H9 (cell line): ENCODE results near the gene IL3. TPM values are rescaled to one million over a fixed set of nuclear protein-coding genes. Genes with fewer than 3 reads are reported as not detected.

ENCODE experiments used
- DNase-seq: peaks from one replicate; pipeline ENCODE4 v3.0.0-alpha.2; 2017
- H2AFZ ChIP-seq: one replicate; pipeline ENCODE4 v1.6.1; 2013; ENCODE audit warnings: mild to moderate bottlenecking, low read length, control low read depth, moderate library complexity
- H2AK5ac ChIP-seq: 2 replicates; pipeline ENCODE4 v1.6.1; 2013; ENCODE audit warnings: low read length, control low read depth, mixed read lengths; ENCODE audit not compliant: insufficient read length
- H2BK120ac ChIP-seq: one replicate; pipeline ENCODE4 v1.6.1; 2013; ENCODE audit warnings: low read depth, mild to moderate bottlenecking, low read length, control low read depth, inconsistent platforms; ENCODE audit not compliant: poor library complexity, severe bottlenecking
- H2BK12ac ChIP-seq: 2 replicates; pipeline ENCODE4 v1.6.1; 2013; ENCODE audit warnings: low read length, control low read depth, mixed read lengths, low read depth; ENCODE audit not compliant: insufficient read length
- H2BK15ac ChIP-seq: 2 replicates; pipeline ENCODE4 v1.6.1; 2013; ENCODE audit warnings: low read depth, low read length, control low read depth
- H2BK20ac ChIP-seq: one replicate; pipeline ENCODE4 v1.6.1; 2013; ENCODE audit warnings: low read depth, mild to moderate bottlenecking, low read length, control low read depth, inconsistent platforms; ENCODE audit not compliant: poor library complexity, severe bottlenecking
- H2BK5ac ChIP-seq: 2 replicates; pipeline ENCODE4 v1.6.1; 2013; ENCODE audit warnings: low read length, control low read depth, mixed read lengths; ENCODE audit not compliant: insufficient read length
- H3K14ac ChIP-seq: 2 replicates; pipeline ENCODE4 v1.6.1; 2013; ENCODE audit warnings: low read length, control low read depth; ENCODE audit not compliant: insufficient read depth
- H3K18ac ChIP-seq: 2 replicates; pipeline ENCODE4 v1.6.1; 2013; ENCODE audit warnings: low read depth, mild to moderate bottlenecking, mixed read lengths, low read length, control low read depth; ENCODE audit not compliant: insufficient read length
- H3K23ac ChIP-seq: 2 replicates; pipeline ENCODE4 v1.6.1; 2013; ENCODE audit warnings: low read length, control low read depth, mixed read lengths, low read depth; ENCODE audit not compliant: insufficient read length
- H3K23me2 ChIP-seq: 2 replicates; pipeline ENCODE4 v1.6.1; 2013; ENCODE audit warnings: low read depth, mild to moderate bottlenecking, mixed read lengths, low read length, control low read depth; ENCODE audit not compliant: insufficient read length, poor library complexity, severe bottlenecking
- H3K27ac ChIP-seq: 2 replicates; pipeline ENCODE4 v1.5.1; 2013; ENCODE audit warnings: low read length, control low read depth, mixed read lengths, low read depth; ENCODE audit not compliant: insufficient read length
- H3K27me3 ChIP-seq: 2 replicates; pipeline ENCODE4 v1.6.1; 2013; ENCODE audit warnings: low read length, control low read depth, inconsistent platforms; ENCODE audit not compliant: insufficient read depth
- H3K4ac ChIP-seq: 2 replicates; pipeline ENCODE4 v1.6.1; 2013; ENCODE audit warnings: low read depth, mild to moderate bottlenecking, control low read depth, inconsistent platforms, low read length, moderate library complexity
- H3K4me1 ChIP-seq: 2 replicates; pipeline ENCODE4 v1.6.1; 2013; ENCODE audit warnings: low read length, control low read depth, inconsistent platforms; ENCODE audit not compliant: insufficient read depth
- H3K4me2 ChIP-seq: 2 replicates; pipeline ENCODE4 v1.6.1; 2013; ENCODE audit warnings: low read length, control low read depth, mixed read lengths; ENCODE audit not compliant: insufficient read length, insufficient read depth
- H3K56ac ChIP-seq: 2 replicates; pipeline ENCODE4 v1.6.1; 2013; ENCODE audit warnings: low read depth, mild to moderate bottlenecking, mixed read lengths, low read length, control low read depth; ENCODE audit not compliant: insufficient read length
- H3K79me1 ChIP-seq: 2 replicates; pipeline ENCODE4 v1.6.1; 2013; ENCODE audit warnings: low read depth, mild to moderate bottlenecking, moderate library complexity, low read length, control low read depth, inconsistent platforms; ENCODE audit not compliant: insufficient read depth, poor library complexity, severe bottlenecking
- H3K79me2 ChIP-seq: 2 replicates; pipeline ENCODE4 v1.6.1; 2013; ENCODE audit warnings: low read length, control low read depth, inconsistent platforms; ENCODE audit not compliant: insufficient read depth
- H3K9ac ChIP-seq: 2 replicates; pipeline ENCODE4 v1.6.1; 2013; ENCODE audit warnings: low read length, control low read depth, mixed read lengths; ENCODE audit not compliant: insufficient read length; ENCODE audit errors: extremely low read depth
- H3K9me3 ChIP-seq: one replicate; pipeline ENCODE4 v1.6.1; 2013; ENCODE audit warnings: low read depth, low read length, inconsistent platforms; ENCODE audit not compliant: control insufficient read depth
- H3T11ph ChIP-seq: one replicate; pipeline ENCODE4 v1.6.1; 2013; ENCODE audit warnings: mild to moderate bottlenecking, low read length, control low read depth, inconsistent platforms
- H4K20me1 ChIP-seq: one replicate; pipeline ENCODE4 v1.6.1; 2013; ENCODE audit not compliant: control insufficient read depth, insufficient read length, insufficient read depth
- H4K5ac ChIP-seq: 2 replicates; pipeline ENCODE4 v1.6.1; 2013; ENCODE audit warnings: low read depth, mild to moderate bottlenecking, mixed read lengths, low read length, control low read depth; ENCODE audit not compliant: insufficient read length
- H4K8ac ChIP-seq: replicated peaks from 2 replicates; pipeline ENCODE4 v1.6.1; 2013; ENCODE audit warnings: low read length, control low read depth, mixed read lengths, low read depth; ENCODE audit not compliant: insufficient read length
- H4K91ac ChIP-seq: 2 replicates; pipeline ENCODE4 v1.6.1; 2013; ENCODE audit warnings: low read depth, mild to moderate bottlenecking, moderate library complexity, mixed read lengths, low read length, control low read depth; ENCODE audit not compliant: insufficient read length
- H3K27ac Mint-ChIP-seq, 3 experiments: 2 replicates in 2 of 3; 3 replicates in 1 of 3; pipeline ENCODE4 v1.8.0; 2020 to 2021; ENCODE audit warnings: mixed read lengths in 3 of 3, mild to moderate bottlenecking in 1 of 3, moderate library complexity in 1 of 3
- H3K27me3 Mint-ChIP-seq: 2 replicates; pipeline ENCODE4 v1.8.0; 2021; ENCODE audit warnings: low read depth, mild to moderate bottlenecking, moderate library complexity, mixed read lengths
- H3K36me3 Mint-ChIP-seq, 3 experiments: 2 replicates in 2 of 3; 3 replicates in 1 of 3; pipeline ENCODE4 v1.8.0; 2020 to 2021; ENCODE audit warnings: low read depth in 3 of 3, mixed read lengths in 3 of 3; ENCODE audit not compliant: insufficient read depth in 1 of 3
- H3K4me1 Mint-ChIP-seq, 2 experiments: 2 replicates each; pipeline ENCODE4 v1.8.0; 2020; ENCODE audit warnings: mixed read lengths in 2 of 2
- H3K4me3 Mint-ChIP-seq, 2 experiments: 2 replicates in 1 of 2; 3 replicates in 1 of 2; pipeline ENCODE4 v1.8.0; 2020 to 2021; ENCODE audit warnings: mild to moderate bottlenecking in 2 of 2, mixed read lengths in 2 of 2, moderate library complexity in 1 of 2
- H3K9me3 Mint-ChIP-seq, 2 experiments: 2 replicates in 1 of 2; 3 replicates in 1 of 2; pipeline ENCODE4 v1.8.0; 2020; ENCODE audit warnings: mild to moderate bottlenecking in 2 of 2, mixed read lengths in 2 of 2, moderate library complexity in 1 of 2
- CTCF ChIP-seq: fragments of 200-600 bp; sonication (generic); conservative IDR thresholded peaks from 3 replicates; pipeline ENCODE4 v1.8.0; 2021; ENCODE audit warnings: antibody characterized with exemption, mild to moderate bottlenecking
- WGBS: extraction: QIAGEN DNeasy Blood & Tissue Kit; methylation state at CpG from one replicate; pipeline ENCODE4 v1.1.7; 2013; ENCODE audit warnings: missing lambda C conversion rate, low lambda C conversion rate, mixed read lengths; ENCODE audit not compliant: insufficient read length; ENCODE audit errors: extremely low coverage; 5-methylcytosine and 5-hydroxymethylcytosine counted together
- total RNA-seq: library from RNA; stranded (reverse); gene quantifications from 2 replicates; pipeline ENCODE4 v1.2.1, GENCODE V29; 2021

Gene IL3
- total RNA-seq, 1 experiment from 2014 or later = not detected

DNA sequence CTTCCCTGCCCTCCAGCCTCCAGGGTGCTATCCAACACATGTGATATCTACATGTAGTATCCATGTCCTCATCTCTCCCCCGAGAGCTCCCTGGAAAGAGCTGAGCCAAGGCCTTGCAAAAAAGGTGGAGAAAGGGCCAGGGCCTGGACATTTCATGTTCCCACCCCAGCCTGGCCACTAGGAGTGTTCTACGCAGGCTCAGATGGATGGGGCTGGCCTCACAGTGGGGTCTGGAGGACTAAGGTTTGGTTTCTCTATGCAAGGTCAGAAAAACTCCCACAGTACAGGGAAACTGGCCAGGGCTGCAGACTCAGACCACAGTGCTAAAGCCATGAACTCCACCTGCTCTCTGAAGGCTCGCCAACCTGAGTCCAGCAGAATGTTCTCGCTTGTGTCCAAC, 11.6 kb downstream of the IL3 start:
- WGBS = no CpG with 5 or more reads among the region's 4 CpGs

More for the DNA sequence above, 11.6 kb downstream of the IL3 start:
- Mint-ChIP-seq H3K27ac (no peak overlapping the region), H3K27me3 (no peaks in the 10 kb centered on the region; the same call in none of the 2 replicates), H3K4me3 (no peak overlapping the region), H3K36me3 (no peaks in the 10 kb centered on the region), H3K9me3 (no peaks in the 10 kb centered on the region), H3K4me1 (peaks cover 4 to 5% of the 10 kb centered on the region in 2 experiments; a peak in 3 of 4 replicates)
- H2BK5ac ChIP-seq = no peak overlapping the region
- H3K18ac ChIP-seq = no peak overlapping the region
- no peak overlapping the region for H3K4me2 ChIP-seq
- no peak overlapping the region for H3K56ac ChIP-seq
- H3K9me3 ChIP-seq = no peaks in the 10 kb centered on the region
- H2AK5ac ChIP-seq = no peak overlapping the region
- H2BK20ac ChIP-seq = no peak overlapping the region
- H2BK15ac ChIP-seq = no peak overlapping the region
- H3K27ac ChIP-seq = no peak overlapping the region
- H3T11ph ChIP-seq = no peak overlapping the region
- no peak for TF ChIP-seq CTCF
- H2AFZ ChIP-seq = no peak overlapping the region
- no peaks in the 10 kb centered on the region for H3K4me1 ChIP-seq
- H4K8ac ChIP-seq = no peak overlapping the region
- no peaks in the 10 kb centered on the region for H3K79me2 ChIP-seq
- H4K5ac ChIP-seq = no peak overlapping the region
- H3K23ac ChIP-seq = no peak overlapping the region
- no peak for DNase-seq
- H3K27me3 ChIP-seq = no peaks in the 10 kb centered on the region
- no peak overlapping the region for H2BK120ac ChIP-seq
- no peak overlapping the region for H3K4ac ChIP-seq
- no peaks in the 10 kb centered on the region for H3K79me1 ChIP-seq
- H3K23me2 ChIP-seq = no peaks in the 10 kb centered on the region
- H4K91ac ChIP-seq = no peak overlapping the region
- no peak overlapping the region for H3K9ac ChIP-seq
- no peak overlapping the region for H2BK12ac ChIP-seq
- H3K14ac ChIP-seq = no peak overlapping the region; the same call in 1 of the 2 replicates
- H4K20me1 ChIP-seq = no peaks in the 10 kb centered on the region
